NT2/D1 (cell line): ENCODE results near the gene PFN3.

Experiments used
- SUZ12 ChIP-seq: IDR thresholded peaks from 2 replicates; pipeline ENCODE4 v1.6.1; 2011; ENCODE audit not compliant: insufficient read length, insufficient read depth; ENCODE audit errors: extremely low read depth
- YY1 ChIP-seq: IDR thresholded peaks from 2 replicates; pipeline ENCODE4 v1.6.1; 2011; ENCODE audit not compliant: insufficient read length, insufficient read depth
- ZNF274 ChIP-seq: IDR thresholded peaks from 2 replicates; pipeline ENCODE4 v1.6.1; 2011; ENCODE audit warnings: mild to moderate bottlenecking, low read depth, low read length

GRCh38 chr5:177357146-177357458 lies 43.4 kb downstream of the PFN3 start:
- TF ChIP-seq ZNF274 (no peak), YY1 (no peak), SUZ12 (no peak)
